Keratinocyte (primary cell): ENCODE results near the gene PFAS. TPM values are rescaled to one million over a fixed set of nuclear protein-coding genes. Genes with fewer than 3 reads are reported as not detected.

Experiments
- DNase-seq: peaks from one replicate; pipeline ENCODE4 v3.0.0-alpha.2; 2011; ENCODE audit warnings: low read depth, missing footprints, low spot score
- FAIRE-seq: peaks from 2 replicates; lab custom pipeline; 2011; peaks lifted over from hg19 to GRCh38; lab: Jason Lieb, UNC
- H2AFZ ChIP-seq: 2 replicates; pipeline ENCODE4 v1.6.0; 2012; ENCODE audit warnings: low read length, control low read depth, inconsistent platforms; ENCODE audit not compliant: control insufficient read depth
- H3K27ac ChIP-seq: 2 replicates; pipeline ENCODE4 v1.5.1; 2011; ENCODE audit warnings: low read length; ENCODE audit not compliant: control insufficient read depth, insufficient read depth
- H3K27me3 ChIP-seq: 3 replicates; pipeline ENCODE4 v1.6.0; 2011; ENCODE audit warnings: low read length; ENCODE audit not compliant: control insufficient read depth, insufficient read depth; ENCODE audit errors: extremely low read depth
- H3K36me3 ChIP-seq, 2 experiments: 2 replicates in 1 of 2; 3 replicates in 1 of 2; pipeline ENCODE4 v1.5.1; 2011; ENCODE audit warnings: low read length in 2 of 2, mild to moderate bottlenecking in 1 of 2; ENCODE audit not compliant: control insufficient read depth in 2 of 2, insufficient read depth in 2 of 2; ENCODE audit errors: extremely low read depth in 1 of 2
- H3K4me1 ChIP-seq: 3 replicates; pipeline ENCODE4 v1.5.1; 2011; ENCODE audit warnings: low read length; ENCODE audit not compliant: control insufficient read depth, insufficient read depth; ENCODE audit errors: extremely low read depth
- H3K4me2 ChIP-seq: 3 replicates; pipeline ENCODE4 v1.6.0; 2011; ENCODE audit warnings: low read depth, low read length; ENCODE audit not compliant: control insufficient read depth, insufficient read depth; ENCODE audit errors: extremely low read depth
- H3K4me3 ChIP-seq, 3 experiments: fragments of 200-600 bp in 1 of 3; sonication (generic) in 1 of 3; 2 replicates in 2 of 3; 3 replicates in 1 of 3; pipeline ENCODE4 v1.5.1; 2011 to 2016; ENCODE audit warnings: low read length in 3 of 3, mild to moderate bottlenecking in 3 of 3, control low read depth in 2 of 3, inconsistent platforms in 1 of 3, low read depth in 1 of 3, mixed read lengths in 1 of 3, mixed run types in 1 of 3, moderate library complexity in 1 of 3; ENCODE audit not compliant: control insufficient read depth in 2 of 3, insufficient read depth in 2 of 3; ENCODE audit errors: extremely low read depth in 1 of 3
- H3K79me2 ChIP-seq: 2 replicates; pipeline ENCODE4 v1.6.0; 2012; ENCODE audit warnings: low read length; ENCODE audit not compliant: control insufficient read depth, insufficient read depth
- H3K9ac ChIP-seq: 3 replicates; pipeline ENCODE4 v1.6.0; 2011; ENCODE audit warnings: low read length; ENCODE audit not compliant: control insufficient read depth, insufficient read depth; ENCODE audit errors: extremely low read depth
- H3K9me1 ChIP-seq: 3 replicates; pipeline ENCODE4 v1.6.0; 2011; ENCODE audit warnings: low read length; ENCODE audit not compliant: control insufficient read depth, insufficient read depth; ENCODE audit errors: extremely low read depth
- H3K9me3 ChIP-seq: 2 replicates; pipeline ENCODE4 v1.5.1; 2012; ENCODE audit warnings: low read depth, low read length; ENCODE audit not compliant: control insufficient read depth
- H4K20me1 ChIP-seq: 3 replicates; pipeline ENCODE4 v1.6.0; 2011; ENCODE audit warnings: low read length; ENCODE audit not compliant: control insufficient read depth, insufficient read depth; ENCODE audit errors: extremely low read depth
- EZH2 ChIP-seq: IDR thresholded peaks from one replicate; pipeline ENCODE4 v1.6.1; 2012; ENCODE audit warnings: inconsistent platforms, mild to moderate bottlenecking, low read length, moderate library complexity
- dilution Hi-C: fragments of 300-500 bp; cut with MboI; formaldehyde crosslinking; loops from one replicate; pipeline ENCODE4 v1.7.0; 2020; ENCODE audit warnings: low sequenced_read_pairs; ENCODE audit not compliant: extremely low pct_ligation_motif_present
- polyA plus RNA-seq, 5 experiments: library from polyadenylated mRNA; depleted of rRNA in 3 of 5; stranded (reverse) in 3 of 5; stranded (forward) in 1 of 5; unstranded in 1 of 5; fragments of >200 nt; gene quantifications; 1 replicate in 1 of 5; 2 replicates in 3 of 5; 3 replicates in 1 of 5; pipeline versions ENCODE4 v1.2.1 to v1.2.3, GENCODE V29; 2011 to 2012; ENCODE audit warnings: missing spikeins in 2 of 5, low read depth in 1 of 5, low replicate concordance in 1 of 5
- TF ChIP-seq, protein P1 (sequence below), 3 experiments: IDR thresholded peaks in 1 of 3; conservative IDR thresholded peaks in 1 of 3; optimal IDR thresholded peaks in 1 of 3; 2 replicates in 2 of 3; 3 replicates in 1 of 3; pipeline versions ENCODE3 to v1.5.1; 2011; ENCODE audit warnings: low read length in 3 of 3, mild to moderate bottlenecking in 3 of 3, moderate library complexity in 2 of 3, control low read depth in 1 of 3, inconsistent platforms in 1 of 3; ENCODE audit not compliant: insufficient read depth in 2 of 3; ENCODE audit errors: extremely low read depth in 1 of 3

PFAS gene
- polyA plus RNA-seq, 1 donor (not counting 4 experiments of a cell fraction or from before 2014, with no cell fraction given): 14.1 TPM

DNA sequence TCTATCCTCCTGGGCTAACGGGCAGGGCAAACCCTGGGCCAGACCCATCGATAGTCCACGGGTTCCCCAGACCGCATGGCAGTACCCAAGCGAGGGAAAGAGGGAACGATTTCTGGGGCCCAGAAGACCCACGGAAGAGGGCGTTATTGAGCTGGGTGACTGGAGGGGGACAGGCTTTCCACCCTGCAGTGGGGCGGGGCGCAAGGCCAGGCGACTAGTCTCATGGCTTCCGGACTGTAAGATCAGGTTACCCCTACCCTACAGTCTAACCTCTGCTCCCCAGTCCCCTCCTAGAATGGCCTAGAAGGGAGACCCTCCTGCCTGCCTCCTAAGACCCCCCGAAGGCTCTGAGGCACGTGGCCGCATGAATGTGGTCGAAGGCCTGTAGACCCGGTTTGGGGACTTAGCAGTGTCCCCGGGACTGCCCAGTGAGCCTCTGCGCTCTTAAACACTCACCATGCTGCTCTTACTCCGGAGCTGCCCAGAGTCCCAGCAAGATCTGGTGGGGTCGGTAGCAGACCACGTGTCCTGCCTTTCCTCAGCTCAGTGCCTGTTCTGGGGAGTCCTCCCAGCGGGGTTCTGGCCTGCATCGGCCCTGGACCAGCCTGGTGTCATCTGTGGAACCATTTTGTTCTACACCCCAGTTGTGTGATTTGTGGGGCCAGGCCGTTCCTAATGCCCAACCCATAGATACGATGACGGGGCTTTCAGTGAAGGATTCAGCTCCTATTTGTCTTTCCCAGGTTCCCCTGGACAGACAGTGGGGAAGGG is 25.5 kb upstream of the PFAS start:
- no peak for FAIRE-seq
- peak overlapping the region; percentile 82 for H2AFZ ChIP-seq

GRCh38 chr17:8224891-8225812 is 23.9 kb upstream of the PFAS start:
- no peak for FAIRE-seq
- dilution Hi-C loops: no loop called here
- Histone ChIP-seq H3K4me1 (peaks cover 21% of the 10 kb centered on the region), H3K79me2 (no peaks in the 10 kb centered on the region), H3K36me3 (peaks cover 16 to 17% of the 10 kb centered on the region in 2 experiments), H3K27ac (no peak overlapping the region), H3K9ac (no peak overlapping the region), H3K9me3 (no peaks in the 10 kb centered on the region), H3K27me3 (no peaks in the 10 kb centered on the region), H2AFZ (no peak overlapping the region), H4K20me1 (no peaks in the 10 kb centered on the region), H3K9me1 (no peaks in the 10 kb centered on the region), H3K4me2 (no peak overlapping the region), H3K4me3 (no peak overlapping the region)
- no peak for DNase-seq
- TF ChIP-seq, protein P1, sequence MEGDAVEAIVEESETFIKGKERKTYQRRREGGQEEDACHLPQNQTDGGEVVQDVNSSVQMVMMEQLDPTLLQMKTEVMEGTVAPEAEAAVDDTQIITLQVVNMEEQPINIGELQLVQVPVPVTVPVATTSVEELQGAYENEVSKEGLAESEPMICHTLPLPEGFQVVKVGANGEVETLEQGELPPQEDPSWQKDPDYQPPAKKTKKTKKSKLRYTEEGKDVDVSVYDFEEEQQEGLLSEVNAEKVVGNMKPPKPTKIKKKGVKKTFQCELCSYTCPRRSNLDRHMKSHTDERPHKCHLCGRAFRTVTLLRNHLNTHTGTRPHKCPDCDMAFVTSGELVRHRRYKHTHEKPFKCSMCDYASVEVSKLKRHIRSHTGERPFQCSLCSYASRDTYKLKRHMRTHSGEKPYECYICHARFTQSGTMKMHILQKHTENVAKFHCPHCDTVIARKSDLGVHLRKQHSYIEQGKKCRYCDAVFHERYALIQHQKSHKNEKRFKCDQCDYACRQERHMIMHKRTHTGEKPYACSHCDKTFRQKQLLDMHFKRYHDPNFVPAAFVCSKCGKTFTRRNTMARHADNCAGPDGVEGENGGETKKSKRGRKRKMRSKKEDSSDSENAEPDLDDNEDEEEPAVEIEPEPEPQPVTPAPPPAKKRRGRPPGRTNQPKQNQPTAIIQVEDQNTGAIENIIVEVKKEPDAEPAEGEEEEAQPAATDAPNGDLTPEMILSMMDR (optimal IDR thresholded peaks at IDR 0.05 in 1 of 3, IDR thresholded peaks at IDR 0.05 in 1 of 3, conservative IDR thresholded peaks at IDR 0.05 in 1 of 3; ENCODE audit: extremely low read depth in 1 of 3, insufficient read depth in 2 of 3, low read length in 3 of 3): no peak
- no peak for TF ChIP-seq EZH2

More for the DNA sequence above, 25.5 kb upstream of the PFAS start:
- no peaks in the 10 kb centered on the region for H3K9me3 ChIP-seq
- no peak for DNase-seq
- H3K4me1 ChIP-seq: peaks cover 23% of the 10 kb centered on the region
- peak overlapping the region; percentile 81 for H3K4me2 ChIP-seq
- no peaks in the 10 kb centered on the region for H3K9me1 ChIP-seq
- dilution Hi-C loops: no loop called here
- no peaks in the 10 kb centered on the region for H4K20me1 ChIP-seq
- TF ChIP-seq EZH2: no peak
- TF ChIP-seq, protein P1 (optimal IDR thresholded peaks at IDR 0.05 in 1 of 3, IDR thresholded peaks at IDR 0.05 in 1 of 3, conservative IDR thresholded peaks at IDR 0.05 in 1 of 3; ENCODE audit: extremely low read depth in 1 of 3, insufficient read depth in 2 of 3, low read length in 3 of 3): peak in 1 of 3 experiments; percentile 53
- H3K9ac ChIP-seq: peak overlapping the region; percentile 93
- H3K79me2 ChIP-seq: no peaks in the 10 kb centered on the region
- peaks cover 4 to 8% of the 10 kb centered on the region in 2 experiments for H3K36me3 ChIP-seq
- peak overlapping the region; percentile 58 to 65 (median 60) for H3K4me3 ChIP-seq
- no peaks in the 10 kb centered on the region for H3K27me3 ChIP-seq
- H3K27ac ChIP-seq: peak overlapping the region; percentile 70
